Right ventricle myocardium superior (tissue), 1 donor: ENCODE measurements around the gene VPS16. TPM values are rescaled to one million over a fixed set of nuclear protein-coding genes. Genes with fewer than 3 reads are reported as not detected.

Experiments
- total RNA-seq: library from RNA; stranded (reverse); fragmentation: NEBNext Ultra II Directional; extraction: Animal tissue kit (Norgen Biotek cat#: 25700); gene quantifications from one replicate; pipeline ENCODE4 v1.2.1, GENCODE V29; 2021
- donor health status: DM: no; HTN: yes; CAD: no; lungs with severe emphysema.

The VPS16 gene
- total RNA-seq, 1 donor from 2014 or later = 17.1 TPM

Other genes with a start within 250 kb of the VPS16 start
- 45.6 TPM for gene NOP56, start 188.1 kb upstream of the VPS16 start, total RNA-seq
- gene IDH3B, start 176.5 kb upstream of the VPS16 start, total RNA-seq = 277 TPM
- gene EBF4, start 148.0 kb upstream of the VPS16 start, total RNA-seq = 2.9 TPM
- 1.0 TPM for gene CPXM1, start 40.1 kb upstream of the VPS16 start, total RNA-seq
- gene C20orf141, start 25.8 kb upstream of the VPS16 start, total RNA-seq = not detected
- gene TMEM239, start 24.4 kb upstream of the VPS16 start, total RNA-seq = not detected
- gene PCED1A, start 90 bp upstream of the VPS16 start, total RNA-seq = 7.3 TPM
- gene PTPRA, start 32.7 kb downstream of the VPS16 start, total RNA-seq = 24.2 TPM
- not detected for gene GNRH2, start 202.9 kb downstream of the VPS16 start, total RNA-seq
- gene MRPS26, start 205.3 kb downstream of the VPS16 start, total RNA-seq = 49.9 TPM
- not detected for gene OXT, start 230.9 kb downstream of the VPS16 start, total RNA-seq
- 0.51 TPM for gene AVP, start 244.0 kb downstream of the VPS16 start, total RNA-seq